HG03159 (cell line): ENCODE measurements around the gene TMEM19.
A peak's percentile ranks its signal among the peaks of the same experiment; 100 is the strongest.

Source experiments
- ATAC-seq: cut with Tn5 transposase; IDR thresholded peaks from one replicate; pipeline ENCODE4 v1.9.1; 2021; ENCODE audit warnings: mild to moderate bottlenecking, moderate library complexity; ENCODE audit not compliant: unreplicated experiment

Gene TMEM19

DNA sequence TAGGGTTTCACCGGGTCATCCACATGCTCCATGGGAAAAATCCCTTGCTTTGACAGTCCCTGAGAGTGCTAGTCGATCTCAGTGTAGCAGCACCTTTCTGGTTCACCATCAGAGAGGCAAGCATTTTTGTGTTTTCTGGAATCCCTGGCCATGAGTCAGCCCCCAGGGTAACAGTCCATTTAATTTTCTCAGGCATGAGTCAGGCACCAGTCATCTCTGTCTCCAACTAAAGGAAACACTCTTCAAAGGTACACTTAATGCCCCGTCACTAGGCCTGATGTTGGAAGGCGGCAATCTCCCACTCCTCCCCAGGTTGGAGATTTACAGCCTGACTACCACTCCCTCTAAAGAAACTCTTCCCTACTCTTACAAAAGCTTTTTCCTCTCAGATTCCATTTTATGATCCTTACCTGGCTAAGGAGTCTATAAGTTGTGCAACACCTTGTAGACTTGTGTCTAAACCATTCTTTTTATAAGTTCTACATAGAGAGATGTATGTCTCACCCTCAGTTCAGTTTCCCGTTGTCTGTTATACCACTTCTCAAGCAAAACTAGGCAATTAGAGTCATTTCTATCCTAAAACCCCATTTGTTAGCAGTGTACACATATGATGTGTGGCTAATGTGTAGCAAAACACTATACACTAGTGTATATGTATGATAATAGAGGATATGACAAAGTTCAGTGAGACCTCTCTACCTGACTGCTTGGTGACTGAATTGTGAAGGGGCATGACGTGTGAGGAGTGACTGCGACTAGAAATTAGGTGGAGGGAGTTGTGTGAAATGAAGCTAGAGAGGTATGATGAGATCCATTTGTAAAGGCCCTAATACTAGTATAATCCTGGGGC, 24.6 kb downstream of the TMEM19 start:
- ATAC-seq, result no peak

DNA sequence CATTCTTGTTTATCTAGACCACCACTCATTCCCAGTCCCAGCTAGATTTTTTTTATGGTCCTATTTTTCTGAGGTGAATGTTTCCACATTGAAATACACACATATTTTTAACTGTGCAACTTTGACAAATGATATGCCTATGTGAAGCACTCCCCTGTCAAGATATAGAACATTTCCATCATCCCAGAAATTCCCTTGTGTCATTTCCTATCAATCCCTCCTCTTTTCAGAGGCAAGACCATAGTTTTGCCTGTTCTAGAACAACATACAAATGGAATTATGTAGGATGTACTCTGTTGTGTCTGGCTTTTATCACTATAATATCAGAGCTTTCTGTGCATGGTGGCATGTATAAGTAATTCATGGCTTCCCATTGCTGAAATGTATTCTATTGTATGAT, 32.7 kb downstream of the TMEM19 start:
- no peak for ATAC-seq

DNA sequence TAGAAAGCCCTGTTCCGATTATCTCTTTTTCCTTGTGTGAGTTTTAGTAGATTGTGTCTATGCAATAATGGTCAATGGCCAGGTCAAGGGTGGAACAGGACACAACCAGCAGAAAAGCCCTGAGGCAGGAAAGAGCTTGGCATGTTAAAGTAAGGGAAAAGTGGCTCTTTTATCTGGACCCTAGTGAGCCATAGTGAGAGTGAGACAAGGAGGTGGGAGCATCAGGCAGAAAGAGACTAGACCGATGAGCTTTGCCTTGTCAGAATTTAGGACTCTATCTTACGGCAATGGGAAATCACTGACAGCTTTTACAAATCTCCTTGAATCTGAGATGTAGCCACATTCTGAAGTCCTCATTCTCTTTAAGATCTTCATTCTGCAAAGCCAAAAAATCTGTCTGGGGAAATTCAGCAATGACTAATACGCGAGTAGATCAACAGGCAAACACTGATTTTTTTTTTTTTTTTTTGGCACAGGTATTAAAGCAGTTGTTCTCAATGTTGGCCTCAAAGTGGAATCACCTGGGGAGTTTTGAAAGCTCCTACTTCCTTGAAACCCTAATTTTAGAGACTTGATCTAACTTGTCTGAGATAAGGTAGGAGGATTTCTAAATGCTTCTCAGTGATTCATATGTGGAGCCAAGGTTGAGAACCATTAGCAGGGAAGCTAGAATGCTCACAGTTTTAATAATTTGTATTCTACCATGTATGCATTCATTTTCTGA, 33.9 kb downstream of the TMEM19 start:
- no peak for ATAC-seq

DNA sequence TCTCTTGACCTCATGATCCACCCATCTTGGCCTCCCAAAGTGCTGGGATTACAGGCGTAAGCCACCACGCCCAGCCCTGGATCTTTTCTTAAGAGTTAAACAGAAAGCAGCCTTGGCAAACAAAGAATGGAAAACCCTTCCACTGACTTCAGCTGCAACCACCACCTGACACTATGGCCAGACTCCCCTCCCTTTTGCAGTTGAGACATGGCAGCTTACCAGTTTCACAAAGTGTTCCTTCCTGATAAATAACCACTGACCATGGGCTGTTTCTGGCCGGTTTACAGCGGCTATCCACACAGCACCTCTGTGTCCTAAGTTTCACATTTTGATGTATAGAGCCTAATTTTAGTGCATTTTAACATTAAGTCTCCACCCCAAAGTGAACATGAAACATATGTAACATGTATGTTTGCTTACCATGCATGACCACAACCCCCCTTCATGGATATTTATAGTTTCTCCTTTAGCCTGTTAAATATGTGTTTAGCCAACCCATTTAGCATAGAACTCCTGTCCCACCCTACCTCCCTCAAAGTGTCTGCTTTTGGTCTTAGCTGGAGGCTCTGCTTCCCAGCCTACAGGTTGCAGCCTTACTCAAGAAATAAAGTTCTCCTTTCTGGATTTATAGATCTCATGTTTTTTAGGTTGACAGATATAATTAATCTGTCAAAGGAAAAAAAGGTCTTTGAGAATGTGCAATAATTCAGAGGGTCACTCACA, 36.1 kb downstream of the TMEM19 start:
- ATAC-seq, result no peak

DNA sequence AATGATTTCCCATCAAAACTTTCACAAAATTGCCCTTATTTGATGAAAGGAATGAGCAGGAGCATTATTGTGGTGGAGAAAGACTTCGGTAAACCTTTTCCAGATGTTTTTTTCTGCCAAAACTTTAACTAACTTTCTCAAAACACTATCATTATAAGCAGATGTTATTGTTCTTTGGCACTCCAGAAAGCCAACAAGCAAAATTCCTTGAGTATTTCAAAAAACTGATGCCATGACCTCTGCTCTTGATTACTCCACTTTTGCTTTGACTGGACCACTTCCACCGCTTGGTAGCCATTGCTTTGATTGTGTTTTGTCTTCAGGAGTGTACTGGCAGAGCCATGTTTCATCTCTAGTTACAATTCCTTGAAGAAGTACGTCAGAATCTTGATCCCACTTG, 39.1 kb downstream of the TMEM19 start:
- ATAC-seq, result no peak

DNA sequence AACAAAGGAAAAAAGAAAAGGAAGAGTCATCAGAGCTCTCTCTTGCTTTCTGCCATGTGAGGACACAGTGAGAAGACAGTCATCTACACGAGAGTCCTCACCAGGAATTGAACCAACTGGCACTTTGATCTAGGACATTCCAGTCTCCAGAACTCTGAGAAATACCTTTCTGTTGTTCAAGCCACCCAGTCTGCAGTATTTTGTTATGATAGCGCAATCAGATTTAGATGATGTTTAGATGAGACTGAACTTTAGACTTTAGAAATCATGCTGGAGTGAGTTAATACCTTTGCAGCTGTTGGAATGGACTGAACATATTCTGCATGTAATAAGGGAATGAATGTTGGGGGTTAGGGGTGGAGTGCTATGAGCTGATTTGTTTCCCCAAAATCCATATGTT, 40.7 kb downstream of the TMEM19 start:
- no peak for ATAC-seq

DNA sequence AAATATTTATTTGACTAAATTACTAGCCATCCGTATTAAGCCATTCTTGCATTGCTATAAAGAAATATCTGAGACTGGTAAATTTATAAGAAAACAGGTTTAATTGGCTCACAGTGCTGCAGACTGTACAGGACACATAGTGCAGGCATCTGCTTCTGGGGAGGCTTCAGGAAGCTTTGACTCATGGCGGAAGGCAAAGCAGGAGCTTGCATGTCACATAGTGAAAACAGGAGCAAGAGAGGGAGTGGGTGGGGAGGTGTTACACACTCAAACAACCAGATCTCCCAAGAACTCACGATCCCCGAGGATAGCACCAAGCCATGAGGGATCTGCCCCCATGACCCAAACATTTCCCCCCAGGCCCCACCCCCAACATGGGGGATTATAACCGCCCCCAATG, 42.1 kb downstream of the TMEM19 start:
- ATAC-seq, result no peak

DNA sequence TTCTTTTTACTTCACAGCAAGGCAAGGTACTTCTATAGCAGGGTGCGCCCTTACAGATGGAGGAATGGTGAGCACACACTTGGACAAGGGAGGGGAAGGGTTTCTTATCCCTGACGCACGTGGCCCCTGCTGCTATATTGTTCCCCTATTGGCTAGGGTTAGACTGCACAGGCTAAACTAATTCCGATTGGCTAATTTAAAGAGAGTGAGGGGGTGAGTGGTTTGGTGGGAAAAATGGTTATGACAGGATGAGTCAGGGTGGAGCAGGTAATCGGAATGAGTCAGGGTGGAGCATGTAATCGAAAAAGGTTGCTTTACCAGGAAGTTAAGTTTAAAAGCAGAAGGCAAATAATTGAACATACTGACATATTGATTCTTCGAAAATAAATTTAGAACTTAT, 45.1 kb downstream of the TMEM19 start:
- ATAC-seq, result no peak

DNA sequence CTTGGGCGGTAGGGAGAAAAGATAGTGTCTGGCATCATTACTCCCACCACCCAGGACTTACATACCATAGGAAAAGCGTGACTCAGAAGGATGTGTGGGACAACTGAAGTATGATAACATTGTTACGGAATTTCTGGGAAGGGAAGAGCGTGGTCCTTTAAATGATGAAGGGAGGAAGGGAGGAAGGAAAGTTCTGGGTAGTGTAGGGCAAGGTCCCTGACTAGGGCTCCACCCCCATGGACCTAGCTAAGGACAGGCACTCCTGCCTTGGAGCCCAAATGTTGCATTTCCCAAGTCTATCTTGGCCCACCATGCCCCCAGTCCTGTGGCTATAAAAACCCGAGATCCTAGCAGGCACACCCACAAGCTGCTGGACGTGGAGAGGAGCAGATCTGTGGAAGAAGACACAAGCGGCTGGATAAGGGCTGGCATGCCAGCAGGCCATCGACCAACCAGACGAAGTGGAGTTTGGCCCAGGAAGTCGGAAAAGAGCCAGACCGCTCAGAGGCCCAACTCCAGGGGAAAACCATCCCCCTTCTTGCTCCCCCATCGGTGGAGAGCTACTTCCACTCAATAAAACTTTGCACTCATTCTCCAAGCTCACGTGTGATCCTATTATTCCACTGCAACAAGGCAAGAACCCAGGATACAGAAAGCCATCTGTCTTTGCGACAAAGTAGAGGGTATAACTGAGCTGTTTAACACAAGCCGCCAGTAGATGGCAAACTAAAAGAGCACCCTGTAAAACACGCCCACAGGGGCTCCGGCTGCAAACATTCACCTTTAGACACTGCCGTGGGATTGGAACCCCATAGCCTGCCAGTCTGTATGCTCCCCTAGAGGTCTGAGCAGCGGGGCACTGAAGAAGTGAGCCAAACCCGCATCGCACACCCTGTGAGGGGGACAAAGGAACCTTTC, 45.8 kb downstream of the TMEM19 start:
- no peak for ATAC-seq

DNA sequence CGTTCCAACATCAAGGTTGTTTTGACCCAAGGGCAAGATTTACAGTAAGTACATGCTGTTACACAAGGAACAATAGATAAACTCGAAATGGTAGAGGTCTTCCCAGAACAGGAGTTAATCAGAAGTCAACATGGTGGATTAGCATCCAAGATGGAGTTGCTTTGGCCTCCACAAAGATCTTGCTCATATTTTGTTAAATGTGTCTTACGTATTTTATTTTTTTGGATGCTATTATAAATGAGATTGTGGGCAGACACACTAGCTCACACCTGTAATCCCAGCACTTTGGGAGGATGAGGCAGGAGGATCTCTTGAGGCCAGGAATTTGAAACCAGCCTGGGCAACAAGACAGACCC, 46.5 kb downstream of the TMEM19 start:
- ATAC-seq, result no peak

DNA sequence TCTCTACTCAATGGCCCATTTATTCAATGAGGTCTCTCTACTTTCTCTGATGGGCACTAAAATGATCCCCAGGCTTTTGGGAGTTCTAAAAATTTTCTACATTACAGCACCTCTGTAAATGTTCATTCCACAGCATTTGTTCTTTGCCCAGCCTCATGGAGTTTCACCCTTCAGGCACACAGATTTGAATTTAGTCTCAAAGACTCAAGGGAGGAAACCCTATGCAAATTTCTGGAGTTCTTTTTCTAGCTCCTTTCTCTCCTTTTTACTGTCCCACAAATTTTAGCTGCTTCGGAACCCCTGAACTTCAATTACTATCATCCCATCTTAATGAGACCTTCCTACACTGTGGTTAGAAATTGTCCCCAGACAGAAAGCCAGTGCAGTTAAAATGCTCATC, 51.3 kb downstream of the TMEM19 start:
- no peak for ATAC-seq

DNA sequence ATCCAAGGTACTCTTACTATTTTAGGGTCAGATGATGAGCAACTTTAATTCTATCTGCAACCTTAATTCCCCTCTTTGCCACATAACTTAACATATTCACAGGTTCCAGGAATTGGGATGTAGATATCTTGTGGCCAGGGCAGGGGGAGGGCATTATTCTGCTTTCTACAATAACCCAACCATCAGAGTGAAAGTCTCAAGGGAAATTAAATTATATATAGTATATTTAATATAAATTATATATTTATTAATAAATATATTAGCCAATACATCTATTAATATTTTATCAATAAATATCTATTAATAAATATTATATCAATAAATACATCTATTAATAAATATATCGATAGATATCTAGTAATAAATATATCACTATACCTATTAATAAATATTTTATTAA, 57.1 kb downstream of the TMEM19 start:
- ATAC-seq, result no peak

DNA sequence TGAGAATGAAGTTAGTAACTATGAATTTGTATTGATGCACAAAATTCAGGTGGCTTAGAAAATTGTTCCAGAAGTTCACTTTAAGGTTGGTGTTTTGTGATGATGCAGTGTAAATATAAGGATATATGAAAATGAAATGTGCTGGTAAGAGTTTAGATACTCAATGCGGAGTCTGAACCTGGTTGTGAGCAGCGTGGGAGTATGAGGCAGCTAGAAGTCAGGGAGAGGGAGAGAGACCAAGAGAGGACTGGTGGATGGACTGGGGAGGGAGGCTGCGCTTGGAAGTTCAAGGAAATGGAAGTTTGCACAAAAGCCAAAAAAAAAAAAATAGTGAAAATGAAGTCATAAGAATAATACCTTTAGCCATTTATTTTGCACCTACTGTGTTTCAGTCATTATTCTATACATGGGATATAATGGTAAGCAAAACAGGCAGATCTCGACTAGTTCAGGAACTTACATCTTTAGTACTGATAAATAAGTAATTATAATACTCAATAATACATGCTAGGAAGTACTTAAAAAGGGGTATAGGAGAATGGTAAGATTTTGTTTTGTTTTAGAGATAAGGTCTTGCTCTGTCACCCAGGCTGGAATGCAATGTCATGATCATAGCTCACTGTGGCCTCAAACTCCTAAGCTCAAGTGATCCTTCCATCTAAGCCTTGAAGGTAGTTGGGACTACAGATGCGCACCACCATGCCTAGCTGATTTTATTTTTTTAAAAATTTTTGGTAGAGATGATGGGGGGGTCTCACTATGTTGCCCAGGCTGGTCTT, 58.8 kb downstream of the TMEM19 start:
- ATAC-seq, result no peak

DNA sequence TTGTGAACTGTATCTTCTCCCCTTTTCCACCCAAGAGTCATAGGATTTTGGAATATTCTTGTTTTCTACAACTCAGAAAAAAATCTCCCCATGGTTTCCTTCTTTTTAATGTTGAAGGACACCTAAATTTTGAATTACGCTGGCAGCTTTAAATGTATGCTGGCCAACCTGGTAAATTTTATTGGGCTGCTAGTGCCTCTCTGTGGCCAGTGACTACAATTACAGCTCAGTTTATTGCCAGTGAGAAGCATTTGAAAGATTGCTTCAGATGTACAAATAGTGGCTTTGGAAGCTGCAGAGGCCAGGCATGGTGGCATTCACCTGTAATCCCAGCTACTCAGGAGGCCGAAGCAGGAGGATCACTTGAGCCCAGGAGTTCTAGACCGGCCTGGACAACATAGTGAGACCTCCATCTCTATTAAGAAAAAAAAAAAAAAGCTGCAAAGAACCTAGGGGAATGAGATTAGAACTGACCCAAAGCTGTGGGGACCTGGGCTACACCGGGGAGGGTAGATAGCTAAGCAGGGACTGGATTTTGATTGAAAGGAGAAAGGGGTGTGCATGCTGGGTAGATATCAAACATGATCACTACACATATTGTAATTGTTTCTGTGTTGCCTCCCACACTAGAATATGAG, 61.2 kb downstream of the TMEM19 start:
- ATAC-seq, result peak; percentile 87

DNA sequence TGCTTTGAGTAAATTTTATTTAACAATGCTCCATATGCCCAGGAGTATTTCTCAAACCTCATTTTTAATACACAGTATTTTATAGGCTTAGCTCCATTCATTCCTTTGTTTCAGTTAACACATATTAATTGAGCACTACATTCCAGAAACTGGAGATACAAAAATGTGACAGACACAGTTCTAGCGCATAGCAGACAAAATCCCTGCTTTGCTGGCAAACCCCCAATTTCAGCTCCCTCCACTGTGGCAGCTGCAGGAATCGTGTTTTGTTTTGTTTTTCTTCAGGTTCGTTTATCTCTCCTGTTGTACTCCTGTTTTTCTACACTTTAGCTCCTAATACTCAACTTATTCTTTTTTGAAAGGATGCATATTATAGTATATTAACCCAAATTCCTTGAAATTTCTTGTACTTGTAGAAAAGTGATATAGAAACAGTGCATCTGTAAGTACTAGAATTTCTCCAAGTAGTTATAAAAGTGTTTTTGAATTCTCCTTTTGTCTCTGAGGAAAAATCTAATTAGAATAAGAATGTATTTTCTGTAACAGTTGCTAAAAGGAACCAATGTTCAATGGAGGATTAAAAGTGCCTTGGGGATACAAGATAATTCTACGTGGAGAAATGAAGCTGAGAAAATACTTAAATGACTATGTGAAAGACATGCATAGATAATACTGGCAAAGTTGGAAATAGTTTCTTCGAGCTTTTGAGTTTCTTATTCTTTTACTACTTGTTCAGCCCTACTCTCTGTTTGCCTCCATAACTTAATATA, 62.4 kb downstream of the TMEM19 start:
- no peak for ATAC-seq

DNA sequence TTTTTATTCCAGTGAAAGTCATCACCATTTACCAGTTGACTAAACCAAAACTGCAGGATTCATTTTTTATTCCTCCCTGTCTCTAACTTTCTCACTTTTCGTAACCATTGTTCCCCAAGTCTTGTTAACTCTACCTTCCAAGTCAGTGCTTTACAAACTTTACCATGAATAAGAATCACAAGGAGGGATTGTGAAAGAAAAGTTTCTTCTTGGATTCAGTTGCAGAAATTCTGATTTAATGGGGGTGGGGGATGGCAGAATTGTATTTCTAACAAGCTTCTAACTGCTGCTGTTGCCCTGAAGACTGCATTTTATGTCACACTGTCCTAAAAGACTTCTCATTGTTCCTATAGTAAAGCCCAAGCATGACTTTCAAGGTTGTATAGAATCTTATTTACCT, 63.8 kb downstream of the TMEM19 start:
- no peak for ATAC-seq

DNA sequence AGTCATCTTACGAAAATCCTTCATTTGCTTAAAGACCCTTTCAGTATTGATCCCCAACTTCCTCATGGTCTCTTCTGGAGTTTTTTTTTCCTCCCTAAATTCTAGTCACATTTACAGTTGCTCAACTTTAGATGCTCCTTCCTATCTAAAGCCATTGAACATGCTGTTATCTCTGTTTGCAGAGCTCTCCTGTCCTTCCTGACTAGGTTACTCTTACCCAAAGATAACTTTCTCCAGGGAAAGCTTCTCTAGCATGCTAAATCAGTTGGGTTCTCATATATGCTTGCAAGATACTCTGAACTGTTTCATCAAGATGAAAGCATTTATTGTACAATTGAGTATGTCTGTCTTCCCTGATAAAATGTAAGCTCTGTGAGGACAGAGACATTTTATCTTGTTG, 67.0 kb downstream of the TMEM19 start:
- no peak for ATAC-seq
